Activated CD8-positive, alpha-beta memory T cell treated with anti-CD3 and anti-CD28 coated beads, Interleukin-2, amount 10 ng/mL, durations not matched to agents 7 days and 5 days (primary cell): Measurements from ENCODE around the gene FCRLB. TPM values are rescaled to one million over a fixed set of nuclear protein-coding genes. Genes with fewer than 3 reads are reported as not detected.
"Not testable (repeated sequence)": the region's sequence is repeated elsewhere in the genome, so short reads cannot be mapped to it uniquely, and the experiment has no call there.

ENCODE experiments used
- ATAC-seq: fragments of 150-1000 bp; cut with Tn5 transposase; one replicate; pipeline ENCODE4 v1.10.0; 2021; ENCODE audit warnings: moderate library complexity
- CTCF ChIA-PET: fragments of 350-600 bp; sonication (Branson Sonifier 250); formaldehyde crosslinking; loops from one replicate; lab custom pipeline; 2021; ENCODE audit warnings: antibody characterized with exemption; lab: Charles Lee
- DNase-seq: peaks from one replicate; pipeline ENCODE4 v3.0.0-alpha.2; 2020
- H3K27ac Mint-ChIP-seq: one replicate; pipeline ENCODE4 v1.8.0; 2021; ENCODE audit warnings: mild to moderate bottlenecking, mixed read lengths
- H3K27me3 Mint-ChIP-seq: one replicate; pipeline ENCODE4 v1.8.0; 2021; ENCODE audit warnings: mixed read lengths
- H3K36me3 Mint-ChIP-seq: one replicate; pipeline ENCODE4 v1.8.0; 2021; ENCODE audit warnings: mild to moderate bottlenecking, mixed read lengths
- H3K4me1 Mint-ChIP-seq: one replicate; pipeline ENCODE4 v1.8.0; 2021; ENCODE audit warnings: mixed read lengths
- H3K4me3 Mint-ChIP-seq: one replicate; pipeline ENCODE4 v1.8.0; 2021; ENCODE audit warnings: mild to moderate bottlenecking, moderate library complexity, mixed read lengths
- H3K9me3 Mint-ChIP-seq: one replicate; pipeline ENCODE4 v1.8.0; 2022; ENCODE audit warnings: low read depth, mixed read lengths
- total RNA-seq, 2 experiments: library from RNA; stranded (reverse); gene quantifications; one replicate each; pipeline ENCODE4 v1.2.3, GENCODE V29; 2021

FCRLB gene
- total RNA-seq, 2 experiments from 2014 or later = 0.63 to 1.1 TPM

DNA sequence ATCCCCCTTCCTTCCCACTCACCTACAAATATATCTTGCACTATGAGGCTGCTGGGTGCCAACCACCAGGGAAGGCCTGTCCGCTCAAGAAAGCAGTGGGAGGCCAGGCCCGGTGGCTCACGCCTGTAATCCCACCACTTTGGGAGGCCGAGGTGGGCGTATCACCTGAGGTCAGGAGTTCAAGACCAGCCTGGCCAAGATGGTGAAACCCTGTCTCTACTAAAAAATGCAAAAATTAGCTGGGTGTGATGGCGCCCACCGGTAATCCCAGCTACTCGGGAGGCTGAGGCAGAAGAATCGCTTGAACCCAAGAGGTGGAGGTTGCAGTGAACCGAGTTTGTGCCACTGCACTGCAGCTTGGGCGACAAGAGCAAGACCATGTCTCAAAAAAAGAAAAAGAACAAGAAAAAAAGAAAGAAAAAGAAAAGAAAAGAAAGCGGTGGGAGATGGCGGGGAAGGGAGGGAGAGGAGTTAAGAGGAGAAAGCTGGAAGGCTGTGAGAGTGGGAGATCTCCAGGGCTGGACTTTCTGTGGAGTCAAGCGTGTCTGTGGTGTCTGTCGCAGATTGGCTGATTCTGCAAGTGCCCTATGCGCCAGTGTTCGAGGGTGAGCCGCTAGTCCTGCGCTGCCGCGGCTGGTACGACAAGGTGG, 4.0 kb downstream of the FCRLB start:
- CTCF ChIA-PET = interaction anchor here (0.5 to 6.1 kb wide), 6 partner anchors 9 to 537 kb away, joined by 3 to 118 read pairs (median 5); no protein-coding TSS in a partner anchor
- H3K27me3 Mint-ChIP-seq = peaks cover 48% of the 10 kb centered on the region
- ATAC-seq = not testable (repeated sequence)

DNA sequence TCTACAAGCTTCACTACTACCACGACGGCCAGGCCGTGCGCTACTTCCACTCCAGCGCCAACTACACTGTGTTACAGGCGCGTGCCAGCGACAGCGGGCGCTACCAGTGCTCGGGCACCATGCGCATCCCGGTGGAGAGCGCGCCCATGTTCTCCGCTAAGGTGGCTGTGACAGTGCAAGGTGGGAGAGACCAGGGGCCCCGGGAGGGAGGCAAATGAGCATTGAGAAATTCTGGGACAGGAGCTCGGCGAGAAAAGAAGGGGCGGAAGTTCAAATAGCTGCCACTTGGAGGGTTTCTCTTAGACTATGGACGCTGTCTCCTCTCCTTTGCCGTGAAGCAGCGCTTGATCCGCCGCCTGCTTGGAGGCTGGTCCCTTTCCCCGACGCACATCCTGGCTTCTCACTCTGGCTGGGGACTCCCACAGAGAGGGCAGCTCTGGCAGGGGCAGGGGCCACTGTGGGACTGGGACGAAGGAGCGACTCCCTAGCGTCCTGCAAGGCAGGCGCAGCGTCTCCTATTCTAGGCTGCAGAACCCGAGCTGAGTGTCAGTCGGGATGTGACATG, 4.6 kb downstream of the FCRLB start:
- H3K9me3 Mint-ChIP-seq = no peaks in the 10 kb centered on the region
- peak; percentile 57 for DNase-seq
- peak overlapping the region; percentile 79 for H3K4me3 Mint-ChIP-seq
- ATAC-seq = peak; percentile 35
- peaks cover 54% of the 10 kb centered on the region for H3K4me1 Mint-ChIP-seq
- peak overlapping the region; percentile 82 for H3K27ac Mint-ChIP-seq
- CTCF ChIA-PET = interaction anchor here (0.5 to 6.1 kb wide), 10 partner anchors 9 to 538 kb away, joined by 3 to 118 read pairs (median 4); partner anchors contain the start of gene DUSP12
- H3K27me3 Mint-ChIP-seq = peaks cover 54% of the 10 kb centered on the region
- no peaks in the 10 kb centered on the region for H3K36me3 Mint-ChIP-seq

More for the DNA sequence above, 4.0 kb downstream of the FCRLB start:
- not testable (repeated sequence) for H3K36me3 Mint-ChIP-seq, H3K9me3 Mint-ChIP-seq, DNase-seq
- Mint-ChIP-seq H3K4me3 (peak overlapping the region; percentile 79), H3K4me1 (peaks cover 48% of the 10 kb centered on the region), H3K27ac (peak overlapping the region; percentile 82)

DNA sequence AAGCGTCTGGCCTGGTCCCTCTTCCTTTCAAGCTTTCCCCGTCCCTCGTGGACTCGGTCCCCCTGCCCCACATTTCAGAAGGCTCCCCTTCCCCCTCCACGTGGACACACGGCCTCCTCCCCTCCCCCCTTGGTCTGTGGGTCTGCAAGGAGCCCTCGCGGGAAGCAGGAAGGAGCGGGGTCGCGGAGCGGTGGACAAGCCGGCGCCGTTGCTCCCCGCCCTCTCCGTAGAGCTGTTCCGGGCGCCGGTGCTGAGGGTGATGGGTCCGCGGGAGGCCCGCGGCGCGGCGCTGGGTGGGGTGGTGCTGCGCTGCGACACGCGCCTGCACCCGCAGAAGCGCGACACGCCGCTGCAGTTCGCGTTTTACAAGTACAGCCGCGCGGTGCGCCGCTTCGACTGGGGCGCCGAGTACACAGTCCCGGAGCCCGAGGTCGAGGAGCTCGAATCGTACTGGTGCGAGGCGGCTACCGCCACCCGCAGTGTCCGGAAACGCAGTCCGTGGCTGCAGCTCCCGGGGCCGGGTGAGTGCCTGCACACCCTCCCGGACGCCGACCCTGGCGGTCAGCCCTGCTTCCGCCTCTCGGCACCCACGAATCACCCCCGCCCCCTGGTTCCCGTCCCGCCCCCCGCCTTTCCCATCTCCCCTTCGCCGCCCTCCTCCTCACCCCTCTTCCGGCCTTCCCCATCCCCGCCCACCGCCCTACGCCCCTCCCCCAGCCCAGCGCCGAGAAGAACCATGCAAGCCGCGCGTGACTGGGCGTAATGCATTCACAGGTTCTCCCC, 5.3 kb downstream of the FCRLB start:
- Mint-ChIP-seq H3K4me1 (peaks cover 57% of the 10 kb centered on the region), H3K27me3 (peaks cover 61% of the 10 kb centered on the region)

DNA sequence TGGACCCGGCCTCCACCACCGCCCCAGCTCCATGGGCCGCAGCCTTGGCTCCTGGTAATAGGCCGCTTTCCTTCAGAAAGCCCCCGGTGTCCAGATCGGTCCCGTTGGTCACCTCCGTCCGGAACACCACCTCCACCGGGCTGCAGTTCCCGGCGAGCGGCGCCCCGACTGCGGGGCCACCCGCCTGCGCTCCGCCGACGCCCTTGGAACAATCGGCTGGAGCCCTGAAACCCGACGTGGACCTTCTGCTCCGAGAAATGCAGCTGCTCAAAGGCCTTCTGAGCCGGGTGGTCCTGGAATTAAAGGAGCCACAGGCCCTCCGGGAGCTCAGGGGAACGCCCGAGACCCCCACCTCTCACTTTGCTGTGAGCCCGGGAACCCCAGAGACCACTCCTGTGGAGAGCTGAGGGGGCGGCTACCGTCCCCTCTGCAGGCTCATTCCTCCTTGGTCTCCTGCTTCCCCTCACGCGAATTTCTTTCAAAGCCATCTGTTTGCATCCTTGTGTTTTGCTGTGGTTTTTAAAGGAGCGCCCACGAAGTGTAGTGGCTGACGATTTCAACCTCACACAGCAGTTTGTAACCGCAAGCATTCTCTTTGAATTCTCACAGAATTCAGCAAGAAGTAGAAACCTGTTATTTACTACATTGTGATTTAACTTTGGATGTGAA, 6.0 kb downstream of the FCRLB start:
- Mint-ChIP-seq H3K4me1 (peaks cover 50% of the 10 kb centered on the region), H3K36me3 (no peaks in the 10 kb centered on the region), H3K9me3 (no peaks in the 10 kb centered on the region), H3K27me3 (peaks cover 60% of the 10 kb centered on the region), H3K27ac (peak overlapping the region; percentile 89), H3K4me3 (peak overlapping the region; percentile 79)
- peak; percentile 11 for ATAC-seq
- DNase-seq = peak; percentile 71
- CTCF ChIA-PET = interaction anchor here (0.8 to 6.1 kb wide), 6 partner anchors 12 to 79 kb away, joined by 3 to 118 read pairs (median 5); partner anchors contain the start of gene DUSP12

More for the DNA sequence above, 5.3 kb downstream of the FCRLB start:
- DNase-seq (peak; percentile 84), ATAC-seq (peak; percentile 71)
- no peaks in the 10 kb centered on the region for H3K9me3 Mint-ChIP-seq
- H3K4me3 Mint-ChIP-seq = peak overlapping the region; percentile 79
- peak overlapping the region; percentile 89 for H3K27ac Mint-ChIP-seq
- CTCF ChIA-PET = interaction anchor here (0.8 to 6.1 kb wide), 9 partner anchors 8 to 244 kb away, joined by 3 to 118 read pairs (median 4); partner anchors contain the start of gene DUSP12
- H3K36me3 Mint-ChIP-seq = no peaks in the 10 kb centered on the region

DNA sequence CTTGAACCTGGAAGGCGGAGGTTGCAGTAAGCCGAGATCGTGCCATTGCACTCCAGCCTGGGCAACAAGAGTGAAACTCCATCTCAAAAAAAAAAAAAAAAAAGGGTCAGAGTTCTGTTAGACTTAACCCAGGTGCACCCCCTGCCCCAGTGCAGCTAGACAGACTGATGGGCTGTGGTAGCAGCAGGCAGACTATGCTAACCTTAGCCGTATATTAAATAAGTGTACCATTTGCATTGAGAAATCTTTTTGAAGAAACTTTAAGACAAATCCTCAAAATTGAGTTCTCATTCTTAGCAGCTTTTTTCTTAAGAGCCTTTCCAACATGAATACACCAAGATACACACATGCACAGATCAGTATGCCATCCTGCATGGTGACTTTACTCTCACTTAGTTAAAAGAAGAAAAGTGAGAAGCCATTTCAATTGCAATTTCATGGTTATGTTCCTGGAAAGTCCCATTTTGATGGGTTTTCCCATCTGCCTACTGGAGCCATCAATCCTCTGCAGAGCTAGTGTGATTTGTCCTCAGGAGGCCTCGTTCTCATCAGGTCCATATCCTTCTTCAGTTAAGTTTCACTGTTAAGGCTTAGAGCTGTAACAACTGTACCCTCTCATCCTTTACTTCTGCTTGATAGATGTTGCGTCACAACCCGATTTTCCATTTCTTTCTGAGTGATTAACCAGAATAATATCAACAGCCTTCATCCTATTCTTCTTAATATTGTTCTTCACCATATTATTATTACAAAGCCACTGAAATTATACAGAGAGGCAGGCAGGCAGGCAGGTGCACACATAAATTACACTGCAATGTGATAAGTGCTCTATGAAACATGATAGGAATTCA, 7.3 kb downstream of the FCRLB start:
- Mint-ChIP-seq H3K27ac (no peak overlapping the region), H3K27me3 (peaks cover 61% of the 10 kb centered on the region), H3K9me3 (no peaks in the 10 kb centered on the region), H3K4me3 (no peak overlapping the region), H3K36me3 (no peaks in the 10 kb centered on the region), H3K4me1 (peaks cover 49% of the 10 kb centered on the region)
- no peak for DNase-seq
- CTCF ChIA-PET = interaction anchor here (1.6 to 6.1 kb wide), 2 partner anchors 12 to 13 kb away, joined by 5 to 118 read pairs; no protein-coding TSS in a partner anchor
- no peak for ATAC-seq

DNA sequence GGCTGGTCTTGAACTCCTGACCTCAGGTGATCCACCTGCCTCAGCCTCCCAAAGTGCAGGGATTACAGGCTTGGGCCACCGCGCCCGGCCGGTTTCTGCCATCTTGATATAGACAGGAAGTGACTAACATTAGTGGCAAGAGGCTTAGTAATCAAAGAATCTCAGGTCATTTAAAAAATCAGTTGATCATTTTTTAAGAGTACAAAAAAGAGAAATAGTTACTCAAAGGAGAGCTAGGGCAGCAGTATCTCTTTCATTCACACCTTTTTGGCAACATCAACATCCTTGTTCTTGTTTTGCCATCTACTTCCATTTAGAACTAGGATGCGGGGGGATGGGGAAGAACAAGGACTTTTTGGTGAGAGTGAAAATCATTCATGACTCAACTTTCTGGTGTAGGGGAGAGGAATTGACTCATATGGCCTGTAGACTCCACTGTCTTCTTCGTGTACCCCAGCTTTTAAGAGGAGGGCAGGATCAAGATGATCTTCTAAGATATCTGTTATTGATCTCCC, 8.8 kb downstream of the FCRLB start:
- no peaks in the 10 kb centered on the region for H3K9me3 Mint-ChIP-seq
- H3K4me3 Mint-ChIP-seq = peak overlapping the region; percentile 8
- H3K36me3 Mint-ChIP-seq = no peaks in the 10 kb centered on the region
- H3K27ac Mint-ChIP-seq = peak overlapping the region; percentile 69
- CTCF ChIA-PET = interaction anchor here (1.4 to 6.1 kb wide), 3 partner anchors 10 to 18 kb away, joined by 3 to 118 read pairs (median 5); no protein-coding TSS in a partner anchor
- H3K27me3 Mint-ChIP-seq = peaks cover 60% of the 10 kb centered on the region
- H3K4me1 Mint-ChIP-seq = peaks cover 49% of the 10 kb centered on the region
- DNase-seq = no peak
- peak; percentile 22 for ATAC-seq

DNA sequence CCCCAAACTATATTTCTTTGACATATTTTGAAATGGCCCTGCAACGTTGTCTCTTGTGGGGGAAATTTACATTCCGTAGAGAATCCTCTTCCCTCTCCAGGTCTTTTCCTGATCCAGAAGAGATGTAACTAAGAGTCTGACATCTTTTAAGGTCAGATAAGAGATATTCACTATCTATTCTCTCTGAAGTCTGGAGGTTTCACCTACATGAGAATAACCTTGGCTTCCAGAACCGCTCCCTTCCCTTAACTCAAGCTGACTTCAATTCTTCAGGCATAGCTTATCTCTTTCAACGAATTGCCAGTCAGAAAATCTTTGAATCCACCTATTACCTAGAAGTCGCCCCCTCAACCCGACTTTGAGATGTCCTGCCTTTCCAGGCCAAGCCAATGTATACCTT, 9.9 kb downstream of the FCRLB start:
- H3K4me1 Mint-ChIP-seq = peaks cover 48% of the 10 kb centered on the region

DNA sequence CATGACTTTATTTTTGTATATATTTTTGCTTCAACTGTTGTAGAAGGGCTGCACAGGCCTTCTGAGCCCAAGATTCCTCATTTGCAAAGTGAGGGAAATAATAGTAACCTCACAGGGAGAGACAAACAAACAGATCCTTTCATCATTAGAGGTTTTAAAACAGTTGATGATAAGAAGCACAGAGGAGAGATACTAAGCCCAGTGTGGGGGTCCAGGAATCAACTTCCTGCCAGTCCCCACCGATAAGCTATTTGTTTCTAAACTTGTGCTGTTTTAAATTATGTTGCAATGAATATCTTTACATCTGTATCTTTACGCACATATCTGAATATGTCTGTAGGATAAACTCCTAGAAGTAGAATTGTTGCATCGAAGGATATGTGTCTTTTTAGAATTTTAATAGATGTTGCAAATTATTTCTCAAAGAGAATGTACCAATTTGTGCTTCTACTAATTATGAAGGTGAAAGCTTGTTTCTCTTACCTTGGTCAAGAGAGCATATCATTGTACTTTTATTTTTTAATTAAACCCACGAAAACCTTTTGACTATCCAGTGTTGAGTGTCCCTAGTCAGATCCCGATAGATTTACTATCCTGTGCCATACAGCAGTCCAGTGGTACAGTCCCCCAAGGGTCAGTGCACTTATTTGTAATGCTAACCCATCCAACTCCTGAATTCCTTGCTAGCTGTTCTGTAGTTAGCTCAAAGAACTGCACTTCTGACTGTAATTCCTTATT, 10.8 kb downstream of the FCRLB start:
- peaks cover 55% of the 10 kb centered on the region for H3K4me1 Mint-ChIP-seq
- H3K27me3 Mint-ChIP-seq = peaks cover 53% of the 10 kb centered on the region

More for the DNA sequence above, 9.9 kb downstream of the FCRLB start:
- peak overlapping the region; percentile 10 for H3K27ac Mint-ChIP-seq
- no peaks in the 10 kb centered on the region for H3K9me3 Mint-ChIP-seq
- CTCF ChIA-PET = no interaction called here
- ATAC-seq = no peak
- H3K27me3 Mint-ChIP-seq = peaks cover 53% of the 10 kb centered on the region
- DNase-seq = no peak
- no peak overlapping the region for H3K4me3 Mint-ChIP-seq
- H3K36me3 Mint-ChIP-seq = no peaks in the 10 kb centered on the region

DNA sequence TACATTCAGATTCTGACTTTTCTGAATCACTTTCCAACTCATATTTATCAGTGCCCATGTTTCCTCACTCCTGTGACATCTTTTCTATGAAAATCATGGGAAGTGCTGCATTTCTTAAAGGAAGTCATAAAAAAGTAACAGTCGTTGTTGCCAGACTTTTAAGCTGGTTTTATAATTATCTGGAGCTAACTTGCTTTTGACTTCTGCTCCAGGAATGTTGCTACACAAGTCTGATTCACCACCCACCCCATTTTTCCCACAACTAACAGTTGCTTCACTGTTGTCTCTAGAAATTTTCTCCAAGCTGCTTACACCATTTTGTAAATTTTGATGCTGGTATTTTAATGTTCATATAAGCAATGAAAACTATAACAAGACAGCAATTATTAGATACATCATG, 12.2 kb downstream of the FCRLB start:
- no peak overlapping the region for H3K4me3 Mint-ChIP-seq

More for the DNA sequence above, 10.8 kb downstream of the FCRLB start:
- no peaks in the 10 kb centered on the region for H3K36me3 Mint-ChIP-seq
- H3K9me3 Mint-ChIP-seq = no peaks in the 10 kb centered on the region
- no peak overlapping the region for H3K27ac Mint-ChIP-seq
- DNase-seq (no peak), ATAC-seq (no peak)
- CTCF ChIA-PET = interaction anchor here (1.8 kb wide), 1 partner anchor 9 kb away, joined by 11 read pairs; no protein-coding TSS in a partner anchor
- H3K4me3 Mint-ChIP-seq = no peak overlapping the region

DNA sequence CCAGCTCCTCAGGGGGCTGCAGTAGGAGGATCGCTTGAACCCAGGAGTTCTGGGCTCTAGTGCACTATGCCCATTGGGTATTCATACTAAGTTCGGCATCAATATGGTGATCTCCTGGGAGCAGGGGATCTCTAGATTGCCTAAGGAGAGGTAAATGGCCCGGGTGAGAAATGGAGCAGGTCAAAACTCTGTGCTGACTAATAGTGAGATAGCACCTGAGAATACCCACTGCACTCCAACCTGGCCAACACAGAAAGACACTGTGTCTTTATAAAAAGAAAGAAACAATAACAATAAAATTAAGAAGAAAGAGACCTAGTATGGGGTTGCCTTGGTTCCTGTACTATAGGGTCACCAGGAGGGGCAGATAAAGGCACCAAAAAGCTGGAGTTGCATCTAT, 14.5 kb downstream of the FCRLB start:
- Mint-ChIP-seq H3K27ac (no peak overlapping the region), H3K27me3 (peaks cover 32% of the 10 kb centered on the region), H3K9me3 (no peaks in the 10 kb centered on the region), H3K4me1 (peaks cover 56% of the 10 kb centered on the region), H3K36me3 (no peaks in the 10 kb centered on the region), H3K4me3 (no peak overlapping the region)
- ATAC-seq (no peak), DNase-seq (no peak)
- CTCF ChIA-PET = interaction anchor here (1.4 to 8.8 kb wide), 2 partner anchors 8 to 250 kb away, joined by 3 to 118 read pairs; no protein-coding TSS in a partner anchor

More for the DNA sequence above, 12.2 kb downstream of the FCRLB start:
- Mint-ChIP-seq H3K4me1 (peaks cover 56% of the 10 kb centered on the region), H3K36me3 (no peaks in the 10 kb centered on the region), H3K27me3 (peaks cover 46% of the 10 kb centered on the region), H3K27ac (no peak overlapping the region), H3K9me3 (no peaks in the 10 kb centered on the region)
- CTCF ChIA-PET = interaction anchor here (1.0 to 1.8 kb wide), 4 partner anchors 8 to 249 kb away, joined by 3 to 11 read pairs (median 5); no protein-coding TSS in a partner anchor
- ATAC-seq = no peak
- no peak for DNase-seq

DNA sequence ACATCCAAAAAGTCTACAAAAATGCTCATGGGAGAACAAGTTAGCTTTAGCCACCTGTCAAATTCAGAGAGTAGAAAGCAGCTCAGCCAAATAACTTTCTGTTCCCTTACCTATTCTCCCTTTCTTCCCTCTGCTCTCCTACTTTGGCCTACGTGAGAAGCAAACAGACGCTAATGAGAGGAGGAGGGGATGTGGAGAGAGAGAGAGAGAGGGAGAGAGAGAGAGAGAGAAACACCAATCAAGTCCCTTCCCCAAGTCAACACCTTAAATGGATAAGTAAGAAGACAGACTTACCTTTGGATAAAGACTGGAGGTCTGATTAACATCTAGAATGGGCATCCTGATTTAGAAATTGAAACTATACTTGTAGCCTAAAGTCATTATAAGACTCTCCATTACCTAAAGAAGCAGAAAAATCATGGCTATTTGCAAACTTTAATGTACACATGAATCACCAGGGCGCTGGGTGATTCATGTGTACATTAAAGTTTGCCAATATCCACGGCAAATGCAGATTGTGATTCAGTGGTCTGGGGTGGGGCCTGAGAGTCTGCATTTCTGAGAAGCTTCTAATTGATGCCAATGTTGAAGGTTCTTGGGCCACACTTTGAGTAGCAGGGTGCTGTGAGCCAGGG, 15.1 kb downstream of the FCRLB start:
- Mint-ChIP-seq H3K36me3 (no peaks in the 10 kb centered on the region), H3K4me1 (peaks cover 56% of the 10 kb centered on the region), H3K27me3 (peaks cover 26% of the 10 kb centered on the region), H3K9me3 (no peaks in the 10 kb centered on the region), H3K27ac (no peak overlapping the region), H3K4me3 (no peak overlapping the region)
- DNase-seq = no peak
- CTCF ChIA-PET = interaction anchor here (0.8 to 8.8 kb wide), 4 partner anchors 9 to 251 kb away, joined by 3 to 118 read pairs (median 34); no protein-coding TSS in a partner anchor
- no peak for ATAC-seq
